ENCODE results near the gene B3GNT5.

DNA sequence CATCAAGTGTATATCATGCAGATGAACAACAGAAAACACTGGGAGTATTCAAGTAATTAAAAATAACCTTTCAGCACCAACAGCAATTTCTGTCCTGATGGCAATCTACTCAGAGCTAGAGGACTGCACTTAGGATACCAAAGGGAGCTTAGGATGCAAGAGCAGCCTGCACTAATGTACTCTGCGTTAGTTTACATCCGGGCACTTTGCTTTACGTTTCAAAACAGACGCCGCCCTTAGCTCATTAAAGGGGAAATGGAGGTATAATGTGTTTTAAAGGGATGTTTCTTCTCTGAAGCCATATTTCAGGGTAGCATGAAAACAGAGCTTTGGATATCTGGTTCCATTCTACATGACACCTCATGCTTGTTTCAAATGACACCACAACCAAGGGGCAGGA, 14.0 kb upstream of the B3GNT5 start:
- TF ChIP-seq, protein P1, sequence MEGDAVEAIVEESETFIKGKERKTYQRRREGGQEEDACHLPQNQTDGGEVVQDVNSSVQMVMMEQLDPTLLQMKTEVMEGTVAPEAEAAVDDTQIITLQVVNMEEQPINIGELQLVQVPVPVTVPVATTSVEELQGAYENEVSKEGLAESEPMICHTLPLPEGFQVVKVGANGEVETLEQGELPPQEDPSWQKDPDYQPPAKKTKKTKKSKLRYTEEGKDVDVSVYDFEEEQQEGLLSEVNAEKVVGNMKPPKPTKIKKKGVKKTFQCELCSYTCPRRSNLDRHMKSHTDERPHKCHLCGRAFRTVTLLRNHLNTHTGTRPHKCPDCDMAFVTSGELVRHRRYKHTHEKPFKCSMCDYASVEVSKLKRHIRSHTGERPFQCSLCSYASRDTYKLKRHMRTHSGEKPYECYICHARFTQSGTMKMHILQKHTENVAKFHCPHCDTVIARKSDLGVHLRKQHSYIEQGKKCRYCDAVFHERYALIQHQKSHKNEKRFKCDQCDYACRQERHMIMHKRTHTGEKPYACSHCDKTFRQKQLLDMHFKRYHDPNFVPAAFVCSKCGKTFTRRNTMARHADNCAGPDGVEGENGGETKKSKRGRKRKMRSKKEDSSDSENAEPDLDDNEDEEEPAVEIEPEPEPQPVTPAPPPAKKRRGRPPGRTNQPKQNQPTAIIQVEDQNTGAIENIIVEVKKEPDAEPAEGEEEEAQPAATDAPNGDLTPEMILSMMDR (IDR thresholded peaks at IDR 0.05) = no peak
- no peak for TF ChIP-seq POLR2A (IDR thresholded peaks at IDR 0.05)

Data from uterus (tissue), 2 donors.